Liver (tissue), 9 donors: ENCODE measurements around the gene AHCY. TPM values are rescaled to one million over a fixed set of nuclear protein-coding genes. Genes with fewer than 3 reads are reported as not detected.
A peak's percentile ranks its signal among the peaks of the same experiment; 100 is the strongest.
"Not testable (repeated sequence)": the region's sequence is repeated elsewhere in the genome, so short reads cannot be mapped to it uniquely, and the experiment has no call there.

Experiments used
- DNase-seq: peaks from one replicate; pipeline ENCODE4 v3.0.0-alpha.2; 2017; ENCODE audit warnings: low spot score
- H3K27ac ChIP-seq, 2 donors: one replicate each; pipeline ENCODE4 v1.7.0; 2013; ENCODE audit warnings: inconsistent platforms in 2 of 2, low read length in 2 of 2, control low read depth in 1 of 2, low read depth in 1 of 2, mild to moderate bottlenecking in 1 of 2
- H3K27me3 ChIP-seq, 4 donors: one replicate each; pipeline versions ENCODE4 v1.6.1 to v1.7.0; 2013; ENCODE audit warnings: low read length in 3 of 4, inconsistent platforms in 1 of 4, mild to moderate bottlenecking in 1 of 4, moderate library complexity in 1 of 4; ENCODE audit not compliant: control insufficient read depth in 4 of 4, insufficient read depth in 4 of 4
- H3K36me3 ChIP-seq, 4 donors: one replicate each; pipeline versions ENCODE4 v1.6.1 to v1.7.0; 2013; ENCODE audit warnings: low read length in 3 of 4, mild to moderate bottlenecking in 3 of 4, low read depth in 1 of 4, moderate library complexity in 1 of 4; ENCODE audit not compliant: control insufficient read depth in 4 of 4, insufficient read depth in 3 of 4
- H3K4me1 ChIP-seq, 4 donors: one replicate each; pipeline versions ENCODE4 v1.6.1 to v1.7.0; 2013; ENCODE audit warnings: low read length in 3 of 4, mild to moderate bottlenecking in 3 of 4, moderate library complexity in 1 of 4; ENCODE audit not compliant: control insufficient read depth in 4 of 4, insufficient read depth in 4 of 4
- H3K4me3 ChIP-seq, 3 donors: one replicate each; pipeline versions ENCODE4 v1.6.1 to v1.7.0; 2013; ENCODE audit warnings: low read length in 3 of 3, control low read depth in 1 of 3, low read depth in 1 of 3, mild to moderate bottlenecking in 1 of 3
- H3K9ac ChIP-seq, 2 donors: one replicate each; pipeline ENCODE4 v1.7.0; 2013; ENCODE audit warnings: low read length in 2 of 2, mild to moderate bottlenecking in 2 of 2, moderate library complexity in 2 of 2, control low read depth in 1 of 2, low read depth in 1 of 2
- H3K9me3 ChIP-seq, 4 donors: one replicate each; pipeline versions ENCODE4 v1.6.1 to v1.7.0; 2013; ENCODE audit warnings: low read length in 3 of 4; ENCODE audit not compliant: control insufficient read depth in 4 of 4
- FOXA1 ChIP-seq: IDR thresholded peaks from 2 replicates; pipeline ENCODE4 v1.6.1; 2016; ENCODE audit warnings: antibody characterized with exemption
- GABPA ChIP-seq, 2 donors: IDR thresholded peaks in 1 of 2; conservative IDR thresholded peaks in 1 of 2; 2 replicates each; pipeline ENCODE4 v1.6.1; 2016; ENCODE audit warnings: antibody characterized with exemption in 2 of 2, mild to moderate bottlenecking in 1 of 2, moderate library complexity in 1 of 2
- HNF4A ChIP-seq, 2 donors: conservative IDR thresholded peaks; 2 replicates each; pipeline ENCODE4 v1.6.1; 2016; ENCODE audit warnings: antibody characterized with exemption in 2 of 2, mild to moderate bottlenecking in 2 of 2
- NR2F2 ChIP-seq: IDR thresholded peaks from 2 replicates; pipeline ENCODE4 v1.6.1; 2016; ENCODE audit warnings: antibody characterized with exemption
- RXRA ChIP-seq, 2 donors: IDR thresholded peaks; 2 replicates each; pipeline ENCODE4 v1.6.1; 2017 to 2018; ENCODE audit warnings: antibody characterized with exemption in 2 of 2, mild to moderate bottlenecking in 1 of 2
- TAF1 ChIP-seq: conservative IDR thresholded peaks from 2 replicates; pipeline ENCODE4 v1.6.1; 2016; ENCODE audit warnings: antibody characterized with exemption, mild to moderate bottlenecking
- YY1 ChIP-seq: IDR thresholded peaks from 2 replicates; pipeline ENCODE4 v1.6.1; 2016; ENCODE audit warnings: antibody characterized with exemption, mild to moderate bottlenecking
- WGBS: extraction: QIAGEN DNeasy Blood & Tissue Kit; methylation state at CpG from one replicate; pipeline ENCODE4 v1.1.7; 2013; 5-methylcytosine and 5-hydroxymethylcytosine counted together
- polyA plus RNA-seq, 2 donors: library from polyadenylated mRNA; stranded (reverse) in 1 of 2; unstranded in 1 of 2; fragments of 200-250 nt in 1 of 2; fragments of >200 nt in 1 of 2; fragmentation: Nextera tagmentation in 1 of 2; extraction: Ambion mirVana in 1 of 2; gene quantifications; one replicate each; pipeline versions ENCODE4 v1.2.1 to v1.2.3, GENCODE V29; 2013 to 2015
- total RNA-seq, 2 donors: library from RNA; depleted of rRNA; stranded (reverse); fragments of >200 nt; gene quantifications; one replicate each; pipeline ENCODE4 v1.2.3, GENCODE V29; 2014
- TF ChIP-seq, protein P1 (sequence below): fragments of 150-350 bp; IDR thresholded peaks from 2 replicates; pipeline ENCODE4 v1.5.1; 2017; ENCODE audit warnings: improper control_type of control experiment, low read depth, low read length; ENCODE audit not compliant: missing input control
- TF ChIP-seq, protein P2 (sequence below): IDR thresholded peaks from 2 replicates; pipeline ENCODE4 v1.6.1; 2016; ENCODE audit warnings: antibody characterized with exemption
- TF ChIP-seq, protein P3 (sequence below): IDR thresholded peaks from 2 replicates; pipeline ENCODE4 v1.6.1; 2016; ENCODE audit warnings: antibody characterized with exemption
- TF ChIP-seq, protein P4 (sequence below): IDR thresholded peaks from 2 replicates; pipeline ENCODE4 v1.6.1; 2016; ENCODE audit warnings: antibody characterized with exemption, mild to moderate bottlenecking
- donor health status: healthy.
- donor health status: healthy.
- donor health status: healthy.
- donor health status: healthy.
- donor health status: healthy.

The AHCY gene
- total and polyA plus RNA-seq, 4 donors: 56.0 to 138 (median 113) TPM

DNA sequence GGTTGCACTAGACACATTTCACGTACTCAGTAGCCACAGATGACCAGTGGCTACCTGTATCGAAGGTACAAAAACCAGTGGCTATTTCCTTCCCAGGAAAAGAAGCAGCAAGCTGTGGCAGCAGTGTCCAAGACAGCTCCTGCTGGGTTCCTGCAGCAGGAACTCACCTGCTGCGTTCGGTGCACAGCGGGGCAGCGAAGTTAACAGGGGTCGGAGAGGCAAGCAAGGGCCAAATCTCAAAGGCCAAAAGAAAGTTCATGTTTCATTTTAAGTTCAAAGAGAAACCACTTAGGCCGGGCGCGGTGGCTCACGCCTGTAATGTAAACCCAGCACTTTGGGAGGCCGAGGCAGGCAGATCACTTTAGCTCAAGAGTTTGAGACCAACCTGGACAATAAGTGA lies 35.0 kb downstream of the AHCY start:
- no peak overlapping the region for H3K9ac ChIP-seq
- WGBS: 77% methylated on average over 12 of the region's 12 CpGs
- no peak for DNase-seq
- H3K36me3 ChIP-seq: no peaks in the 10 kb centered on the region
- no peaks in the 10 kb centered on the region for H3K9me3 ChIP-seq
- TF ChIP-seq TAF1: no peak
- TF ChIP-seq, protein P1, sequence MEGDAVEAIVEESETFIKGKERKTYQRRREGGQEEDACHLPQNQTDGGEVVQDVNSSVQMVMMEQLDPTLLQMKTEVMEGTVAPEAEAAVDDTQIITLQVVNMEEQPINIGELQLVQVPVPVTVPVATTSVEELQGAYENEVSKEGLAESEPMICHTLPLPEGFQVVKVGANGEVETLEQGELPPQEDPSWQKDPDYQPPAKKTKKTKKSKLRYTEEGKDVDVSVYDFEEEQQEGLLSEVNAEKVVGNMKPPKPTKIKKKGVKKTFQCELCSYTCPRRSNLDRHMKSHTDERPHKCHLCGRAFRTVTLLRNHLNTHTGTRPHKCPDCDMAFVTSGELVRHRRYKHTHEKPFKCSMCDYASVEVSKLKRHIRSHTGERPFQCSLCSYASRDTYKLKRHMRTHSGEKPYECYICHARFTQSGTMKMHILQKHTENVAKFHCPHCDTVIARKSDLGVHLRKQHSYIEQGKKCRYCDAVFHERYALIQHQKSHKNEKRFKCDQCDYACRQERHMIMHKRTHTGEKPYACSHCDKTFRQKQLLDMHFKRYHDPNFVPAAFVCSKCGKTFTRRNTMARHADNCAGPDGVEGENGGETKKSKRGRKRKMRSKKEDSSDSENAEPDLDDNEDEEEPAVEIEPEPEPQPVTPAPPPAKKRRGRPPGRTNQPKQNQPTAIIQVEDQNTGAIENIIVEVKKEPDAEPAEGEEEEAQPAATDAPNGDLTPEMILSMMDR: no peak
- TF ChIP-seq, protein P2, sequence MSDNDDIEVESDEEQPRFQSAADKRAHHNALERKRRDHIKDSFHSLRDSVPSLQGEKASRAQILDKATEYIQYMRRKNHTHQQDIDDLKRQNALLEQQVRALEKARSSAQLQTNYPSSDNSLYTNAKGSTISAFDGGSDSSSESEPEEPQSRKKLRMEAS: no peak
- H3K27ac ChIP-seq: no peak overlapping the region
- peaks cover 4 to 7% (median 5%) of the 10 kb centered on the region in 4 donors for H3K4me1 ChIP-seq
- no peaks in the 10 kb centered on the region for H3K27me3 ChIP-seq
- H3K4me3 ChIP-seq: no peak overlapping the region

DNA sequence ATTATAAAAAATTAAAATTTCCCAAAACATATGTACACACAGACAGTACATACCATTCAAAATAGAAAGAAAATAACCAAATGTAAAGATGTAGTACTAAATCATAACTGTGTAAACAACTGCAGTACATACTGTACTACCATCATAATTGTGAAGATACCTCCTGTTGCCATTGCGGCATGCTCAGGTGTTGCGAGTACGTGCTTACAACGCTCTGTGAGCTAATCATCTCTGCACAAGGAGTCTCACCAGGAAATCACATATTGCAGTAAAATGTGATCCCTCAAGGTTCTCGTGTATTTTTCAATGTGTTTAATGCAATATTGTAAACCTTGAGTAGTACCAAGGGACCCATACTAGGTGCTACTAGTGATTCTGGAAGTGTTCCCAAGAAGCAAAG lies 39.0 kb downstream of the AHCY start:
- Histone ChIP-seq H3K4me1 (peaks cover 3 to 9% (median 6%) of the 10 kb centered on the region in 4 donors), H3K36me3 (no peaks in the 10 kb centered on the region), H3K27ac (no peak overlapping the region), H3K9me3 (no peaks in the 10 kb centered on the region), H3K4me3 (no peak overlapping the region), H3K9ac (no peak overlapping the region), H3K27me3 (no peaks in the 10 kb centered on the region)
- WGBS: 93% methylated on average over 5 of the region's 5 CpGs
- TF ChIP-seq, protein P1: no peak
- TF ChIP-seq FOXA1: no peak
- DNase-seq: no peak

DNA sequence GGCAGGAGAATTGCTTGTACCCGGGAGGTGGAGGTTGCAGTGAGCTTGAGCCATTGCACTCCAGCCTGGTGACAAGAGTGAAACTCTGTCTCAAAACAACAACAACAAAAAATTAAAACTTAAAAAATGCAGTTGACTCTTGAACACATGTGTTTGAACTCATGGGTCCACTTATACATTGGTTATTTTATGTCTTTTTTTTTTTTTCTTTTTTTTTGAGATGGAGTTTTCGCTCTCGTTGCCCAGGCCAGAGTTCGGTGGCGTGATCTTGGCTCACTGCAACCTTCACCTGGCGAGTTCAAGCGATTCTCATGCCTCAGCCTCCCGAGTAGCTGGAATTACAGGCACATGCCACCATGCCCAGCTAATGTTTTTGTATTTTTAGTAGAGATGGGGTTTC lies 39.7 kb downstream of the AHCY start:
- not testable (repeated sequence) for H3K9me3 ChIP-seq, H3K4me3 ChIP-seq, H3K4me1 ChIP-seq, H3K9ac ChIP-seq, H3K36me3 ChIP-seq, DNase-seq, H3K27me3 ChIP-seq
- H3K27ac ChIP-seq: peak overlapping the region; percentile 74 to 75
- WGBS: 97% methylated on average over 8 of the region's 8 CpGs

DNA sequence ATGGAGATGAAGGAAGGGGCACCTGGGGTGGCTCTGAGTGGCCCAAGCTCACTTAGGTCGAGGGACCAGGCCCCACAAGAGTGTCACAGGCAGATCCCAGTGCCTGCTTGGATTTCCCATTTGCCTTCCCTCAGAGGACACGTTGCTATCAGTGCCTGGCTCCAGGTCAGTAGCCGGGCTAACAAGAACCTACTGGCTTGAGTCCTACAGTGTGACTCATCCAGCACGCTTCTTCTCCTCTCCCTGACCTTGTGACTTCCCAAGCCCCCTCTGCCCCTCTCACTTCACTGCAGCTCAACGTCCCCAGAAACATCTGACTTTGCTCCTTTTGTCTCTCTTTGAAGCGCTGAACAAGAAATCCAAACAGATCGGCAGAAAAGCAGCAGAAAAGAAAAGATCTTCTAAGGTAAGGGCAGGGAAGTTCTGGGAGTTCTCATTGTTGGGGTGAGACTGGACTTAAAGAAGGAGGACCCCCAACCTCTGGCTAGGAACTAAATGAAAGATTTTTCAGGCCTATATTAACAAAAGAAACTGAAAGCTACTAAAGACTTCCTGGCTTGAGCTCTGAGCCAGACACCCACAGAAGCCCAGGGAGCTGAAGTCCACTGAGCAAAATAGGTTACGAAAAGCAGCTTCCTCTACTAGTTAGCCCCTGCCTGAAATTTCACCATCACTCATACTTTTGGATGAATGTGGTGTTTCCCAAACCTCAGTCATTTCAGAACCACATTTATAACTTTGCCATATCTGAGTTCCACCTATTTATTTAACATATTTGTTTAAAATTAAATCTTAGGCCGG lies 40.5 kb downstream of the AHCY start:
- no peaks in the 10 kb centered on the region for H3K9me3 ChIP-seq
- DNase-seq: no peak
- H3K9ac ChIP-seq: peak overlapping the region; percentile 18 to 70
- no peaks in the 10 kb centered on the region for H3K27me3 ChIP-seq
- peak overlapping the region; percentile 75 to 77 for H3K27ac ChIP-seq
- no peaks in the 10 kb centered on the region for H3K36me3 ChIP-seq
- peaks cover 3 to 9% (median 6%) of the 10 kb centered on the region in 4 donors for H3K4me1 ChIP-seq
- WGBS: 33% methylated on average over 9 of the region's 9 CpGs
- H3K4me3 ChIP-seq: peak overlapping the region in 1 of 3 donors; percentile 24
- TF ChIP-seq YY1 (peak; percentile 33), HNF4A (conservative IDR thresholded peaks at IDR 0.05) (peak; percentile 76 to 80), GABPA (IDR thresholded peaks at IDR 0.05 in 1 of 2, conservative IDR thresholded peaks at IDR 0.05 in 1 of 2) (no peak), FOXA1 (no peak), TAF1 (peak; percentile 30), RXRA (IDR thresholded peaks at IDR 0.05) (peak; percentile 48 to 71), NR2F2 (peak; percentile 39)
- TF ChIP-seq, protein P3, sequence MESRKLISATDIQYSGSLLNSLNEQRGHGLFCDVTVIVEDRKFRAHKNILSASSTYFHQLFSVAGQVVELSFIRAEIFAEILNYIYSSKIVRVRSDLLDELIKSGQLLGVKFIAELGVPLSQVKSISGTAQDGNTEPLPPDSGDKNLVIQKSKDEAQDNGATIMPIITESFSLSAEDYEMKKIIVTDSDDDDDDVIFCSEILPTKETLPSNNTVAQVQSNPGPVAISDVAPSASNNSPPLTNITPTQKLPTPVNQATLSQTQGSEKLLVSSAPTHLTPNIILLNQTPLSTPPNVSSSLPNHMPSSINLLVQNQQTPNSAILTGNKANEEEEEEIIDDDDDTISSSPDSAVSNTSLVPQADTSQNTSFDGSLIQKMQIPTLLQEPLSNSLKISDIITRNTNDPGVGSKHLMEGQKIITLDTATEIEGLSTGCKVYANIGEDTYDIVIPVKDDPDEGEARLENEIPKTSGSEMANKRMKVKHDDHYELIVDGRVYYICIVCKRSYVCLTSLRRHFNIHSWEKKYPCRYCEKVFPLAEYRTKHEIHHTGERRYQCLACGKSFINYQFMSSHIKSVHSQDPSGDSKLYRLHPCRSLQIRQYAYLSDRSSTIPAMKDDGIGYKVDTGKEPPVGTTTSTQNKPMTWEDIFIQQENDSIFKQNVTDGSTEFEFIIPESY: peak; percentile 16
- TF ChIP-seq, protein P4, sequence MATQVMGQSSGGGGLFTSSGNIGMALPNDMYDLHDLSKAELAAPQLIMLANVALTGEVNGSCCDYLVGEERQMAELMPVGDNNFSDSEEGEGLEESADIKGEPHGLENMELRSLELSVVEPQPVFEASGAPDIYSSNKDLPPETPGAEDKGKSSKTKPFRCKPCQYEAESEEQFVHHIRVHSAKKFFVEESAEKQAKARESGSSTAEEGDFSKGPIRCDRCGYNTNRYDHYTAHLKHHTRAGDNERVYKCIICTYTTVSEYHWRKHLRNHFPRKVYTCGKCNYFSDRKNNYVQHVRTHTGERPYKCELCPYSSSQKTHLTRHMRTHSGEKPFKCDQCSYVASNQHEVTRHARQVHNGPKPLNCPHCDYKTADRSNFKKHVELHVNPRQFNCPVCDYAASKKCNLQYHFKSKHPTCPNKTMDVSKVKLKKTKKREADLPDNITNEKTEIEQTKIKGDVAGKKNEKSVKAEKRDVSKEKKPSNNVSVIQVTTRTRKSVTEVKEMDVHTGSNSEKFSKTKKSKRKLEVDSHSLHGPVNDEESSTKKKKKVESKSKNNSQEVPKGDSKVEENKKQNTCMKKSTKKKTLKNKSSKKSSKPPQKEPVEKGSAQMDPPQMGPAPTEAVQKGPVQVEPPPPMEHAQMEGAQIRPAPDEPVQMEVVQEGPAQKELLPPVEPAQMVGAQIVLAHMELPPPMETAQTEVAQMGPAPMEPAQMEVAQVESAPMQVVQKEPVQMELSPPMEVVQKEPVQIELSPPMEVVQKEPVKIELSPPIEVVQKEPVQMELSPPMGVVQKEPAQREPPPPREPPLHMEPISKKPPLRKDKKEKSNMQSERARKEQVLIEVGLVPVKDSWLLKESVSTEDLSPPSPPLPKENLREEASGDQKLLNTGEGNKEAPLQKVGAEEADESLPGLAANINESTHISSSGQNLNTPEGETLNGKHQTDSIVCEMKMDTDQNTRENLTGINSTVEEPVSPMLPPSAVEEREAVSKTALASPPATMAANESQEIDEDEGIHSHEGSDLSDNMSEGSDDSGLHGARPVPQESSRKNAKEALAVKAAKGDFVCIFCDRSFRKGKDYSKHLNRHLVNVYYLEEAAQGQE: no peak
